IPS DF 19.7 (cell line): ENCODE data around the gene SLC30A2.

Experiments used
- DNase-seq: peaks from one replicate; pipeline ENCODE4 v3.0.0-alpha.2; 2013; ENCODE audit warnings: low read depth, low spot score

SLC30A2 gene

DNA sequence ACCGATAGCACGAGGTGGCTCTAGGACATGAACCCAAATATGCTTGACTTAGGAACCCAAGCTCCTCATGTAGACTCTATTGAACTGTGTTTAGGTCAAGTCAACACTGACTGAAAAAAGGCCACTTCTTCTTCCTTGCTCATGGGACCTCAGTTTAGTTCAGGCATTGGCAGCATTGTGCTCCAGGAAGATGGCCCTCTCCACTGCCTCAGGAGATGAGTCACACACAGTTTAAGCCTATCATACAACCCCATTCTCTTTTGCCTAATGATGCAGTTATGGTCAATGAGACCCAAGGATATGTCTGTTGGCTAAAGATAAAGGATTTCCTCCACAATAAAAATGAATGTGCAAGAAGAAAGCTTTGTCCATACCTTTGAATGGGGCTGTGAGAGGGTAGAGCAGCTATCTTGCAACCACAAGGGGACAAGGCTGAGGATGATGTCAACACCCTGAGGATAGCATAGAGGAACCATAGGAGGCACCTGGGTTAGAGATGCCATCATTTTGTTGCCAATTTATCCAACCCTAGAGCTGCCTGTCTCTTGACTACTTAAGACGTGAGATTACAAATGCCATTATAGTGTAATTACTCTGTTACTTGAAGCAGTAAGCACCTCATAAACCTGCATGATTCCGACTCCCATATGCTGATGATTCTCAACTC is 24.5 kb upstream of the SLC30A2 start:
- no peak for DNase-seq

DNA sequence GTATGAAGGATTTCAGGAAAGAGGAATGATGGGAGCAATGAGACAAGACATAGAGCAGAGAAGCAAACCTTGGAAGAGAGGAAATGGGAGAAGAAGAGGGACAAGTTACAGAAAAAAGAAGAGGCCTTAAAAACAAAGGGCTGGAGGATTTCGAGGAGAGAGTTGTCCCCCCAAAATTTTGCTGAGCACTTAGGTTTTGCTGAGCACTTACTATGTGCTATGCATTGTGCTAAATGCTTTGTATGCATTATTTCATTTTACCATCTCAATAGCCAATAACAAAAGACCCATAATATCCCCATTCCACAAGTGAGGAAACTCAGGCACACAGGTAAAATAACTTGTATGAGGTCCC is 24.0 kb upstream of the SLC30A2 start:
- DNase-seq = no peak

DNA sequence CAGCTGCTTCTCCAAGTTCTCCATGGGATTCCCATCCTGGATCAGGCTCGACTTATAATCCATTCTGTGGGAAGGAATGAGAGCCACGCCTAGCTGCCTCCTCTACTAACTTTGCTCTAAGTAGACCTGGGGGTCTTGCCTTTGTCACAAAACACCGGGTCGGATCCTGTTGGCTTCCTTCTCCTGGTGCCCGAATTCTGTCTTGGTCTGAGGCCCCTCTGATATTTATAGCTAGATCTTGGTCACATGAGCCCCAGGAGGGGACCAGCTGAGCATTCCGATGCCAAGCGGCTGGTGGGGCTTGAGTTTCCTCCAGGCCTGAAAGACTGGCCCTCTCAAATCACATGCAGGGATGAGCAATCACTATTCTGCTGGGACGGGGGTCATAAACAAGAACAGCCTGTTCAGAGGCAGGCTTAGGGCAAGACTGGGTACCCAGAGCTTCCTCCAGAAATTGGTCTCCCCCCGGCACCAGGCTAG is 21.6 kb upstream of the SLC30A2 start, which contains the start of gene TRIM63:
Gene TRIM63 (minus strand): TSS at position 199 of the 480 bp plus-strand sequence. CDS start 136 bp downstream, at position 63.
- DNase-seq = no peak

DNA sequence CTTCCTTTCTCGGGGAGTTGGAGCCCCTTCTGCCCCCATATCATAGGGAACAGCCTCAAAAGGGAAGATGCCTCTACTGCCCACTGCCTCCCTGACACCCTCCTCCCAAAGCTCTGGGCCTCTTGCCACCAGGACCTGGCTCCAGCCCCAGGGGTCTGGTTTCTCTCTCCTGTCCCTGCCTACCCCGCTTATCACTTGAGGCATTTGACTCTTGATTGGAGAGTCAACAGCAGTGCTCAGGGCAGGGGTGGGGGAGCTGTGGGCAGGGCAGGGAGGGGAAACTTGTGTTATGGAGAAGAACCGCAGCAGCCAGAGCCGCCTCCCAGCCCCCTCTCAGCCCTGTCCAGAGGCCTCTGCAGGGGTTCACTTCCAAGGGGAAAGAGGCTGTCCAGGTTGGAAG is 20.9 kb upstream of the SLC30A2 start:
- no peak for DNase-seq

DNA sequence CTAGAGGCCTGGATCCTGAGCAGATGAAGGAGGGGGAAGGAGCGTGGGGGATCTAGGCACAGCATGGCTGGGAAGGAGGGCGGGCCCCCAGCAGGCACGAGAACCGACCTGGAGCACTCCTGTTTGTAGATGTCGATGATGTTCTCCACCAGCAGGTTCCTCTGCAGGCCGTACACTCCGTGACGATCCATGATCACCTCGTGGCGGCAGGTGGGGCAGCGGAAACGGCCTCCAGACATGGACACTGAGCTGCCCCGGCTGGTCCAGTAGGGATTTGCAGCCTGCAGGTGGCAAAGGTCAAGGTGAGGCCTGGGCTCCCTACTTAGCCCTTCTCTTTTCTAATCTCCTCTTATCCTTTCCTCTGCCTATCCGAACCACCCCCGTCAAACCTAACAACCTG is 20.2 kb upstream of the SLC30A2 start:
- DNase-seq = no peak

DNA sequence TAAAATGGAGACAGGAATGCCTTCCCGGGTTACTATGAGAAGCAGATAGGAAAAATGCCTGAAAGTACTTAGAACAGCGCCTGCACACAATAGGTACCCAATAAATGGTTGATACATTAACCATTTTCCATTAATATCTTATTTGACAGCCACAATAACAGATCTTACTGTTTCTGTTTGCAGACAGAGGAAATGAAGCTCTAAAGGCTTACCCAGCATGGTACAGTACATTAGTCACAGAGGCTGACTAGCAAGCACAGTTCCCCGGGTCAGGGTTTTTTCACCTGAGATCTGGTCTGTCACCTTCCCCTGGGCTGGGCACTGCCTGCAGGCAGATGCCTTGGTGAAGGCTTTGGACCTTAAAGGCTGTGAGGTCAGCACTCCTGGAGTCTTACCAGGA is 18.6 kb upstream of the SLC30A2 start:
- no peak for DNase-seq

DNA sequence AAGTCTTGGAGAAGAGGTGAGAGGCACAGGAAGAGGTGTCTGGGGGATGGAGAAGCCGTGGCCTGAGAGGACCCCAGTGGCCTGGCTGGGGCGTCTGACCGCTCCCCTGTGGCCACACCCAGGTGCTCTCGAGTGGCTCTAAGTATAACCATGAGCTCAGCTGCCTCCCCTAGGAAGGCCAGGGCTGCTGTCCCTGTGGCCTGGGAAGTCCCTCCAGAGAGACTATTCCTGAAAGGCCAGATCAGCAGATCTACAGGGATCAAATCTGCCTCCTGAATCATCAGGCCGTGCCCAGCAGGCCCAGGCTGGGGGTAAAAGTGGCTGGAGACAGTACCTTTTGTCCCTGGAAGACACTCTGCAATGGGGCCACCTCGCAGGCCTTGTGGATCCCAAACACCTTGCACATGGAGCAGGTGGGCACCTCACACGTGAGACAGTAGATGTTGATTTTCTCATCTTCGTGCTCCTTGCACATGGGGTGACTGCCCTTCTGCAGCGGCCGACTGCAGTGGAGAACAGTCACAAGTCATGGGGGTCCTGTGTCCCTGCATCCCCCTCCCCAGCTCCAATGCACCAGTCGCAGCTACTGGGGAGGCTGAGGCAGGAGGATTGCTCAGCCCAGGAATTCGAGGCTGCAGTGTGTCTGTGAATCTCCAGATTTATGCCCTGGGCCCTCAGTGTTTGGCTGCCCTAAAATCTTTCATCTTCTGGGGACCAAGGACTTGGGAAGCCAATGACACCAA is 15.1 kb upstream of the SLC30A2 start:
- DNase-seq = no peak

DNA sequence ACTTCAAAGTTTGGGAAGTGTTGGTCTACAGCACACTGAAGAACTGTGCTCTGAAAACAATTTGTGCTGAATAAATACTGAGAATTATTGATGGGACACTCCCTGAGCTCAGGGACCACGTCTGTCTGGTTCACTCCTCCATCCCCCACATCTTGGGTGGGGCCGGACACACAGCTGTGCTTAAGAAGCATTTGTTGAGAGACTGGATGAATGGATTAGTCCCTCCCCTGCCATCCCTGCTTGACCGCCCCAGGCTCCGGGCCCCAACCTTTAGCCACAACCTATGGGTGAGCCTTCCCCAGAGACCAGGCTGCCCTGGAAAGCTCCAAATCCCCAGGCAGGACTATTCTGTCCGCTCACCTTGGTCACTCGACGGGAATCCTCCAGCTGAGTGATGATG is 14.0 kb upstream of the SLC30A2 start:
- DNase-seq = no peak

DNA sequence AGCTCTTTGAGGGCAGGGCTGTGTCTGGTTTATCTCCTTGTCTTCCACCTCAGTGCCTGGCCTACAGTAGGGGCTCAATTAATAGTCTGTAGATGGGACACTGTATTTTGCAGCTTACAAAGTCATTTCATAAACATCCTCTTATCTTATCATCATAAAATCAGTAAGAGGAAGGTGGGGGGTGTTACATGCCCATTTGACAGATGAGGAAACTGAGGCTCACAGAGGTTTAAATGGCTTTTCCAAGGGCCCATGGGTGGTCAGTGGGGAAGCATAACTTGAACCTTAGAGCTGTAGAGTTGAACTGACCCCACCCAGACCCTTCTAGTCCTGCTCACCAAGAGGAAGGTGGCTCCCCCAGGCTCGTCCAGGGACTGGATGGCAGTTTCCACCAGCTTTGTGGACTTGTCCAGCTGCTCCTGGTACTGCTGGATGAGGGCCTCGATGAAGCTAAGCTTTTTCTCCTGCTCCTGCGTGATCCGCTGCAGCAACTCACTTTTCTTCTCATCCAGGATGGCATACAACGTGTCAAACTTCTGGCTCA is 12.2 kb upstream of the SLC30A2 start:
- DNase-seq = no peak

DNA sequence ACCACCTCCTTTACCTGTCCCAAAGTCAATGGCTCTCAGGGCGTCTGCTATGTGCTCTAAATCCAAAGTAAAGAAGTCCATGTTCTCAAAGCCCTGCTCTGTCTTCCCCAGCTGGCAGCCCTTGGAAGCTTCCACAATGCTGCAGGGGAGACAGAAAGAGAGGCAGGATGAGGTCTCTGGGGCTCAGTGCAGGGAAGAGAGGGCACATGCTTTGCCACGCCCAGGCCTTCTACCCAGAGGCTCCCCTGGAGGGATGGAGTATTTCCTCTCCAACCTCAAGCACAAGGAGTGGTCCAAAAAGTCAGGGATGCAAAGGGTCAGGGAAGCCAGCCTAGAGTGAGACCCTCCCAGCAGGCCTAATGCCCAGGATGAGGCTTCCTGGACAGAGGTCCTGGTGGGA is 11.3 kb upstream of the SLC30A2 start:
- no peak for DNase-seq

DNA sequence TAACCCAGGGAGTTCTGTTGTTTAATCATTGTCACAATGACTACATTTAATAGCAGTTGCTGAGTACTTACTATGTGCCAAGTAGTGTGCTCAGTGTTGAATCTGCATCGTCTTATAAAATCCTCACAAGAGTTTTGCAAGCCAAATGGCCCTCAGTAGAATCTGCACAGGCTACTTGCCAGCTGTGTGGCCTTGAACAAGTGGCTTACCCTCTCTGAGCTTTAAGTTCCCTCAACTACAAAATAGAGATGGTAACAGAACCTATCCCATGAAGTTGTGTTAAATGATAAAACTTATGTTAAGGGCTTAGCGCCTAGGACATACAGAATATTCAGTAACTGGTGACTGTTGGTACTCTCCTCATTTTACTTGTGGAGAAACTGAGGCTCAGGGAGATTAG is 9.1 kb upstream of the SLC30A2 start:
- no peak for DNase-seq

DNA sequence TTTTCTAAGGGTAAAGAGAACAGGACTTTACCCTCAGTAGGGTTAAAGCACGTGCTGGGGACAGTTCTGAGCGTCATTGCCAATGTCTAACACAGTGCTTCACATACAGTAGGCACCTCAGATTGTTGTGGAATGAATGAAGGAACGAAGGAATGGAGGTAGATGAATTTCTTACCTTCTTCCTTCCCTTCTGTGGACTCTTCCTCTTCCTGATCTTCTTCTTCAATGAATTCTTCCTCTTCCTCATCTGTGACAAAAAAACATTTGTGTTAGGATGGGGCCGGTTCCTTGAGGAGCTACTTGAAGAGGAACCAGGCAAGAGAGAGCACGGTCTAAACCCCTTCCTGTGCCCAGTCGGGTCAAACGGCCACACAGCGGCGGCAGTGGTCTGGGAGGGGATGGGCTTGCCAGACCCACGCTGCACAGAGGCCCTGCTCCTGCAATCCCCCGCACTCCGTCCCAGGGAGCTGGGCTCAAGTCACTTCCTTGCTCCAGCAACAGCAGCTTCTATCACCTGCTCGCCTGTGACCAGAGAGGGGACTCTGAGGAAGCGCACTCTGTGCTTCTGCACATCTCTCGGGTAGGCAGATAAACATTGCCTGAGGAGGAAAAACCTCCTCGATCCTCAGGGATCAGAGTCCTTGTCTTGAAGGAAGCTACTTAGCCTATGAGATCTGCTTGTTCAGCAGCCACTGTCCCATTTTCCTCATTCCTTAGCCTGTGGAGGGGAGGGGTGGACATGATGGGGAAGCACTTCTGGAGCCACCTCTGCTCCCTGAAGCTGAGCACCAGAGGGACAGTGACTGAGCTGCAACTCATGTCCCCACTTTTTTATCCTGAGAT is 8.0 kb upstream of the SLC30A2 start:
- DNase-seq = no peak

DNA sequence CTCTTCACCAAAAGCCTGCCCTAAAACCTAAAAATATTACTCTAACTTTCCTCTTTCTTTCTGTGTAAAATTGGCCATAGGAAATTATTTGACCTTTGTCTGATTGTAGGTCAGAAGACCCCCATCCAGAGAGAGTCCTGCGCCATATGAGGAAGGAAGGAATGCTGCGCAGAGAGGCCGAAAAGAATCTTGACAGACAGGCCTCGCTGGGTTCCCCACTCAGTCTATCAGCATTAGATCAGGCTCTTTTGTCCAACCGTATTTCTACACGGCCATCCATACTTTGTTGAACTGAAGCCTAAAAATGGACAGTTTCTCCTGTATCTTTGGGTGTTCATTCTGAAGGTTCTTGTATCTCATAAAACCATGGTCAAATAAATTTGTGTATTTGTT is 4.3 kb upstream of the SLC30A2 start:
- no peak for DNase-seq

DNA sequence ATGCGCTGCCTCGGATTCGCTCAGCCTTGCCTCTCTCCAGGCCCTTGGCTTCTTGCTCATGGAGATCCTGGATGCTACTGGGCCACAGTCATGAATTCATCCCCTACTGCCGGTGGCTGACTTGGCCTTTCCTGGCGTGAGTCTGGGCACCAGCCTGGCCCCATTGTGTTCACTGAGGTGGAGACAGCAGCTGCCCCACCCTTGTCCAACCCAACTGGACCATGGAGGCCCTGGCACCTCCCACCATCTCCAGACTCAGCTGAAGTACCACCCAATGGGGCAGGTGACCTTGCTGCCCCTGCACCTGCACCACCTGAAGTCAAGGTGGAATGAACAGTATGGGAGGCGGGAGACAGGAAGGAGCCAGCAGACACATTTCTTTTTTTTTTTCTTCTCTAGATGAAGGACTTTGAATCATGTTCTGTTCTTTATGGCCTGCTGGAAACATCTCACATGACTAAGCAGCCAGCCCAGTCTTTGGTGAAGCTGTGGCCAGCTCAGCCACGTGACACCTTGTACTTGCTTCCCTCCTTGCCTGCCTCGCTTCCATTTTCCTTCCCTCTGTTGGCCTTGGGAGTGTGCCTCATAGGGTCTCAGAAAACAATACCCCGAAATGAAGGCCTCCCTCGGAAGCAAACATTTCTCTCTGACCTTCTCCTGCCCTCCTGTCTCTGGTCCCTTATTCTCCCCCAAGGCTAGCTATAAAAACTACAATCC is 3.8 kb upstream of the SLC30A2 start:
- DNase-seq = no peak

DNA sequence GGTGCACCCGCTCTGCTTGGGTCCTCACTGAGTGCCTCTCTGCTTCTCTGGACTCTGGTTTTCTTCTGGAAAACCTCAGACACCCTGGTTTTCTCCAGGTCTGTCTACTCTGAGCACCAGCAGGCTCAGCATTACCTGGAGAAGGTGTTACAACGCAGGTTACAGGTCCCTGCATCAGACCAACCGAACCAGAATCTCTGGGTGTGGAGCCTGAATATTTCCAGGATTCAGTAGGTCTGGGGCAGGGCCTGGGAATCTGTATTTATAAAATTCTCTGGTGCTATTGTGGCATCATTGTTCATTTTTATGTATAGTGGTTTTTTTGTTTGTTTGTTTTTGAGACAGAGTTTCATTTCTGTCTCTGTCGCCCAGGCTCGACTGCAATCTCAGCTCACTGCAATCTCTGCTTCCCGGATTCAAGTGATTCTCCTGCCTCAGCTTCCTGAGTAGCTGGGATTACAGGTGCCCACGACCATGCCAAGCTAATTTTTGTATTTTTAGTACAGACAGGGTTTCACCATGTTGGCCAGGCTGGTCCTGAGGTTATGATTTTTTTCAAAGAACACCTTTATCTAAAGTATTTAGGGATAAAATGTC is 1.5 kb upstream of the SLC30A2 start:
- DNase-seq = no peak

DNA sequence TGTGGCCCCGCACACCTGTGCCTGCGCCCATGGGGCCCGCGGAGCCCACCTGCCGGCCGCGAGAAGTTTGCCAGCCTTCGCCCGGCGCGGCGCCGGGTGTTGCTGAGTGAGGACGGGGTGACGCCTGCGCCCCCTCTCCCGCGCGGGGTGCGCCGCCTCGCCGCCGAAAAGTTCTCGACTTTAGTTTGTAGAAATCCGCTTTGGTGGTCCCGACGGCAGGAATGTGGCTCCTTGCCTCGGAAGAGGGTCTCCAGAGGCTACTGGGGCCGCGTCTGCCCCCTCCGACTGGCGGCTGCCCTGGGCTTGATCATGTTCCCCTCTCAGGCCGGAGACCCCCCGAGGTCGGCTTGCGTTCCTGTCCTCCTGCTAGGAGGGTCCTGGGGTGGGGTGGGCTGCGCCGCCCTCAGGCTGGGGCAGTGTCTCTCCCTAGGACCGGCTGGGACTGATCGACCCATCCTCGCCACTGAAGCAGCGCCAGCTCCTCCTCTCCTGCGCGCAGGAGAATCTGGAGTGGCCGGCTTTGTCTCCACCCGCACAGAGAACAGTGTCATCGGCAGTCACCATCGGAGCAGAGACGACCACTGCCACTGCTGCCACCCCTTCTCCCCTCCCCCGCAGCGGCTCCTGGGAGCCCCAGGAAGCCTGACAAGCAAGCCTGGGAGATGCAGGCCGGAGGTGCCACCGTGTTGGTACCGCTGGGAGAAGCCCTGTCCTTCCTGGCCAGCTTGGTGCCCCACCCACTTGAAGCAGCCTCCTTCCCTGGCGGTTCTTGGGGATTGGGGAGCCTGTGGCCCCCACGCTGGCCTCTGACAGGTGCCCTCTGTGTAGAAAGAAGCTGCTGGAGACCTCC is 553 bp upstream of the SLC30A2 start:
- no peak for DNase-seq

DNA sequence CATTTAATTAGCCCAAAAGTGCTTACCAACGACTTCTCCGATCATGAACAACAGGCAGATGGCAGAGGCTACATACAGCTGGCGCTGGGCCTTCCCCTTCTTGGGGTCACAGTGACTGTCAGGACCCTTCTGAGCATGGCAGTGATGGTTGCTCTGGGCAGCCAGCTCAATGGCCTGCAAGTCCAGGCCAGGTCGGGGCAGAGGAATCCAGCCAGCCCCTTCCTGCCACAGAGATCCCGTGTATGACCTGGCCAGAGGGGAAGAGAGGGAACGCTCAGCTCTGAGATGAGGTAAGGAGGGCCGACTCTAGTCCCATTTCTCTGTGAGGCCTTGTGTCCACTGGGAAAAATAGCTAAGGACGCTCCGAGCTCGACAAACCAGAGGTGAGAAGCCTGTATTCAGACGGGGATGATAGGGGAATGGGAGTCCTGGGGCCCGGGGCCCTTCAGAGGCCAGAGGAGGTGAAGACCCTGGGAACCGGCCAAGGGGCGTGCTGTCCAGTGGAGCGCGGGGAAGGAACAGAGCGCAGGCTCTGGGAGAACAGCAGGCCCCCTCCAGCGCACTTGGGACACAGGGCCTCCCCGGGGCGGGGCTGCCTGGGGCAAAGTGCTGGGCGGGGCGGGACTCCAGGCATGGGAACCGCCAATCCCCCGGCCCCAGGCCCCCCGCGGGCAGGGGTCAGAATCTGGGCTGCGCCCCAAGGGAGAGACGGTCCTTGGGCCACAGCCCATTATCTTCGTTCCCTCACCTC is 772 bp downstream of the SLC30A2 start:
- no peak for DNase-seq

DNA sequence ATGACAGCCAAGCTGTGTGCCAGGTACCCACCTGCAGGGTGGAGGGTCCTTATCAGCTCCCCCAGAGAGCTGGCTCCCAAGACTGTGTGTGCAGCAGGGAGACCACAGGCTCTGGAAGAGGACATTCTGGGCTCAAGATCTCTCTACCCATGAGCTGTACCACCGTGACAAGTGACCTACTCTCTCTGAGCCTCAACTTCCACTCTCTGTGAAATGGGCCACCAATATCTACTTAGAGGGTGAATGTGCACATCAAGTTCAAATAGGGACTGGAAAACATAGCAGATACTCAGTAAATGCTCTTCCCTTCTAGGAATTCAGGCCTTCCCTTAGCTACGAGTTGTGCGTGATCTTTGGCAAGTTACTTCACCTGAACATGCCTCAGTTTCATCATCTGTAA is 1.5 kb downstream of the SLC30A2 start:
- DNase-seq = no peak

DNA sequence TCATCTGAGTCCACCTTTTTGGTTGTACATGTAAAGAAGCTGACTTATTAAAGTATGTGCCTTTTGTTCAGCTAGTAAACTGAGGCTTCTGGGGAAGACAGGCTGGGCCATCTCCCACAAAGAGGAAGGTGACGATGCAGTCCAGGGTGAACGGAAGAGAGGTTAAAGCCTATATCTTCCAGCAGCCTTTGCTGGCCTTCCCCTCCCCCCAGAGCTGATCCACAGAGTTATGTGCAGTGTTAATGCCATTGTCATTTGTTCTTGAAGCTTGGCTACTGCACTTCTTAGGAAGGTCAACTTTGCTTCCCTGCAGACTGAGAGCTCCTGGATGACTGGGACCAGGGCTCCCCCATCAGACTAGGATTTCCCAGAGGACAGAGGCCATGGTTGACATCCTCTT is 2.2 kb downstream of the SLC30A2 start:
- no peak for DNase-seq
